Epithelial cell of esophagus (primary cell): Measurements from ENCODE around the gene ATCAY.
A peak's percentile ranks its signal among the peaks of the same experiment; 100 is the strongest.

ENCODE experiments used
- DNase-seq: peaks from one replicate; pipeline ENCODE4 v3.0.0; 2010; ENCODE audit warnings: low read depth
- H3K4me3 ChIP-seq: 2 replicates; pipeline ENCODE4 v1.5.1; 2011; ENCODE audit warnings: mild to moderate bottlenecking, low read length, control low read depth
- TF ChIP-seq, protein P1 (sequence below): IDR thresholded peaks from 2 replicates; pipeline ENCODE4 v1.5.1; 2011; ENCODE audit warnings: low read depth, mild to moderate bottlenecking, low read length, control low read depth, inconsistent platforms; ENCODE audit not compliant: insufficient read depth; ENCODE audit errors: missing control alignments

Gene ATCAY

GRCh38 chr19:3852614-3853254, 27.8 kb upstream of the ATCAY start:
- H3K4me3 ChIP-seq, result no peak overlapping the region
- TF ChIP-seq, protein P1, sequence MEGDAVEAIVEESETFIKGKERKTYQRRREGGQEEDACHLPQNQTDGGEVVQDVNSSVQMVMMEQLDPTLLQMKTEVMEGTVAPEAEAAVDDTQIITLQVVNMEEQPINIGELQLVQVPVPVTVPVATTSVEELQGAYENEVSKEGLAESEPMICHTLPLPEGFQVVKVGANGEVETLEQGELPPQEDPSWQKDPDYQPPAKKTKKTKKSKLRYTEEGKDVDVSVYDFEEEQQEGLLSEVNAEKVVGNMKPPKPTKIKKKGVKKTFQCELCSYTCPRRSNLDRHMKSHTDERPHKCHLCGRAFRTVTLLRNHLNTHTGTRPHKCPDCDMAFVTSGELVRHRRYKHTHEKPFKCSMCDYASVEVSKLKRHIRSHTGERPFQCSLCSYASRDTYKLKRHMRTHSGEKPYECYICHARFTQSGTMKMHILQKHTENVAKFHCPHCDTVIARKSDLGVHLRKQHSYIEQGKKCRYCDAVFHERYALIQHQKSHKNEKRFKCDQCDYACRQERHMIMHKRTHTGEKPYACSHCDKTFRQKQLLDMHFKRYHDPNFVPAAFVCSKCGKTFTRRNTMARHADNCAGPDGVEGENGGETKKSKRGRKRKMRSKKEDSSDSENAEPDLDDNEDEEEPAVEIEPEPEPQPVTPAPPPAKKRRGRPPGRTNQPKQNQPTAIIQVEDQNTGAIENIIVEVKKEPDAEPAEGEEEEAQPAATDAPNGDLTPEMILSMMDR, result peak; percentile 11
- DNase-seq, result peak; percentile 53

DNA sequence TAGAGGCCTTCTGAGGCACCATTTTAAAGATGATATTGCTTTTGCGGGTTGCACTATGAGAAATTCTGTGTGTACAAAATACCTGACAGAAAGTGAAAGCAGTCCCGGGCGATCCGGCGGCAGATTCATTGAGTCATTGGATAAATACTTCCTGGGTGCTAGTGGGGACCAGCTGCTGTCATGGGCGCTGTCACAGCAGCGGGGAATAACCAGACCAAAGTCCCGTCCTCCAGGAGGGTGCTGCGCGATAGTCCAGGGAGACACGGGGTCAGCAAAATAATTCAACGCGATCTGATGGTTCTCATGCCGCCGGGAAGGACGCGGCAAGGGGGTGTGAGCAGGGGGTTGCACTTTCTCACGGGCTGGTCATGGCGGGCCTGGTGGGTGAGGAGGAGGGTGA, 25.2 kb upstream of the ATCAY start:
- DNase-seq, result no peak

DNA sequence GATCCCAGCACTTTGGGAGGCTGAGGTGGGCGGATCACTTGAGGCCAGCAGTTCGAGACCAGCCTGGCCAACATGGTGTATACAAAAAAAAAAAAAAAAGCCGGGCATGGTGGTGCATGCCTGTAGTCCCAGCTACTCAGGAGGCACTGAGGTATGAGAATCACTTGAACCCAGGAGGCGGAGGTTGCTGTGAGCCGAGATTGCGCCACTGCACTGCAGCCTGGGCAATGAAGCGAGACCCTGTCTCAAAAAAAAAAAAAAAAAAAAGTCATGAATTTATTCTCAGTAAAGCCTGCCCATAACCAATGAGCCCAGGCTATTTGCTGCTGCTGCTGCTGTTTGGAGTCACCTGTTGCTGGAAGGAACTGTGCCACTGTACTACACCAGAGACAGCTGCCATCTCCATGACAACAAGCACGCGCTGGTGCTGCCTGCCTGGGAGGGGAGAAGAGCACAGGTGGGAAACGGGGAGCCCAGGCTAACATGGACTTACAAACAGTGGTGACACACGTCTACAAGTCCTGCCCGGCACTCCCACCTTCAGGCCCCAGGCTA, 23.0 kb upstream of the ATCAY start:
- DNase-seq, result no peak
- TF ChIP-seq, protein P1, result no peak
- H3K4me3 ChIP-seq, result no peak overlapping the region

More for the DNA sequence above, 25.2 kb upstream of the ATCAY start:
- H3K4me3 ChIP-seq, result no peak overlapping the region
- TF ChIP-seq, protein P1, result no peak

DNA sequence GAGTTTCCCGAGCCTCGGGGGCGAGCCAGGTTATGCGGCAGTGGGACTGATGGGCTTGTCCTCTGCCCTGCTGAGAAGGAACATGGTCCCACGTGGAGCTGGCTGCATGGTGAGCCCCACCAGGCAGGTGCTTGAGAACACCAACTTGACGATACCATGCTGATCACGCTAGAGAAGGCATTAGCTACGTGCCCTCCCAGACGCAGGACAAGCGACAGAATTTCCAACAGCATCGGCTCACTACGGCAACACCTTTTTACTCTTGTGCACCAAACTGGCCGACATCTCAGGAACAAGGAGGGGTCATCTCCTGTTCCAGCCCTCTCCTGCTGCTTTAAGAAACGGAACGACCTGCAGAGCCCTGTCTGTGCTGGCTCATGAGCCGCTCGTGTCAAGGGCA, 20.0 kb upstream of the ATCAY start:
- TF ChIP-seq, protein P1, result no peak
- no peak for DNase-seq
- no peak overlapping the region for H3K4me3 ChIP-seq

DNA sequence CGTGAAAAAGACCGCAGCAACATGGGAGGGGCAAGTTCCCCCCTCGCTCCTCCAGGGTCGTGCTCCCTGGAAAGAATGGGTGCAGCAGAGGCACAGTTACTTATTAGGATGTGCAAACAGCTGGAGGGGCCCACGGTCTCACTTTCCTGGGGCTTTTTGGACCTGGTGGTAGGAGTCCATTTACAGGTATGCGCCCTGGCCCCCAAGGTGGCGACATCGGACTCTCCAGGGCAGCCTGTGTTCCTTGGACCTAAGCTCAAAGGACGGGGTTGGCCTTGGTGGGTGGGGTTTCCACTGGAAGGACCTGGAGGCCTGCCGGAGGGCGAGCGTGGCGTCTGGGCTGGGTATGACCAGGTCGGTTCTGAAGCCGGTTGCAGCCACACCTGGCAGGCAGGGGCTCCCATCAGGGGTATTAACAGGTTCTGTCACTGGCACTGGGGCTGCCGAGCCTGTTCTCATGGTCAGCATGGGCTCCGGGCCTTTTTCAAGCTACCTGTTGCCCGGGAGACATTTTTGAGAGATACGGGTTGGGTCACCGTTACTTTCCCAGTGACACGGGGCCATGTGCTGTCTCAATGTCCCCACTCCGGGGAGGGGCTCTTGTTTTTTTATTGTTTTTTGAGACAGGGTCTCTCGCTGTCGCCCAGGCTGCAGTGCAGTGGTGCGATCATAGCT, 17.5 kb upstream of the ATCAY start:
- TF ChIP-seq, protein P1, result no peak
- DNase-seq, result no peak

DNA sequence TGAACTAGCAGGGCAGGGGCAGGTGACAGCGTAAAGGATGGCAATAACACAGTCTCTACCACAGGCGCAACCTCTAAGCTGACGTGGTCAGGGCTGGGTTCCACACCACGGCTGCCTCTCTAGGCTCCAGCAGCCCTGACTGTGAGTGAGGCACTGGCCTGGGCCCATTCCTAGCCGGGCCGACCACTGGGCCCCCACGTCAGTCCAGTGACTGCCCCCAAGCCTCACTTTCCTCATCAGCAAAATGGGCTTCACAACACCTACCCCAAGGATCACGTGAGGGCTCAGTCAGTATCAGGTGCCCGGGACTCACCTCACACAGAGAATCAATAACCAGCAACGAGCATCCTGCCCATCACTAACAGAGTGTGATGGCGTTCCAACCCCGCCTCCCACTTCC, 16.8 kb upstream of the ATCAY start:
- no peak for DNase-seq
- TF ChIP-seq, protein P1, result no peak
- no peak overlapping the region for H3K4me3 ChIP-seq

More for the DNA sequence above, 17.5 kb upstream of the ATCAY start:
- H3K4me3 ChIP-seq, result no peak overlapping the region
